HepG2 (cell line): ENCODE results near the gene IKZF3. TPM values are rescaled to one million over a fixed set of nuclear protein-coding genes. Genes with fewer than 3 reads are reported as not detected.

Experiments used
- ATF1 ChIP-seq: IDR thresholded peaks from 2 replicates; pipeline ENCODE4 v1.6.1; 2016; ENCODE audit warnings: mild to moderate bottlenecking, control low read depth
- DBP ChIP-seq: sonication (generic); formaldehyde crosslinking; IDR thresholded peaks from 2 replicates; pipeline ENCODE4 v1.4.0; 2020; ENCODE audit warnings: missing genetic modification reagents; ENCODE audit errors: not compliant biosample characterization
- DMAP1 ChIP-seq: IDR thresholded peaks from 2 replicates; pipeline ENCODE4 v1.6.1; 2016
- E2F1 ChIP-seq: sonication (generic); formaldehyde crosslinking; IDR thresholded peaks from 2 replicates; pipeline ENCODE4 v1.5.0; 2020; ENCODE audit warnings: missing genetic modification reagents
- HMG20A ChIP-seq: IDR thresholded peaks from 2 replicates; pipeline ENCODE4 v1.6.1; 2016; ENCODE audit warnings: borderline replicate concordance
- MED13 ChIP-seq: sonication (generic); formaldehyde crosslinking; IDR thresholded peaks from 2 replicates; pipeline ENCODE4 v1.5.0; 2020; ENCODE audit warnings: missing genetic modification reagents
- NFIC ChIP-seq: IDR thresholded peaks from 2 replicates; pipeline ENCODE4 v1.6.1; 2012; ENCODE audit warnings: mild to moderate bottlenecking, low read length, inconsistent platforms
- RARG ChIP-seq: sonication (generic); formaldehyde crosslinking; IDR thresholded peaks from 2 replicates; pipeline ENCODE4 v1.4.0; 2020; ENCODE audit warnings: low read depth, mild to moderate bottlenecking, missing genetic modification reagents
- RBM39 ChIP-seq: fragments of 200-400 bp; formaldehyde crosslinking; IDR thresholded peaks from one replicate; pipeline ENCODE4 v1.6.1; 2018; ENCODE audit warnings: antibody characterized with exemption, mild to moderate bottlenecking, low read depth, low read length; ENCODE audit not compliant: poor library complexity, severe bottlenecking
- RXRB ChIP-seq: IDR thresholded peaks from 2 replicates; pipeline ENCODE4 v1.6.1; 2016; ENCODE audit warnings: borderline replicate concordance, missing genetic modification reagents, missing compliant biosample characterization
- TAF1 ChIP-seq: sonication (generic); formaldehyde crosslinking; IDR thresholded peaks from 2 replicates; pipeline ENCODE4 v1.4.0; 2020; ENCODE audit warnings: missing genetic modification reagents
- TRIM22 ChIP-seq: fragments of 450-650 bp; IDR thresholded peaks from 2 replicates; pipeline ENCODE4 v1.6.1; 2017
- ZBTB39 ChIP-seq: sonication (generic); formaldehyde crosslinking; IDR thresholded peaks from 2 replicates; pipeline ENCODE4 v1.5.0; 2020; ENCODE audit warnings: missing genetic modification reagents
- ZFP1 ChIP-seq: IDR thresholded peaks from 2 replicates; pipeline ENCODE4 v1.6.1; 2016
- ZNF18 ChIP-seq: sonication (generic); formaldehyde crosslinking; IDR thresholded peaks from 2 replicates; pipeline ENCODE4 v1.8.0; 2022; ENCODE audit warnings: mild to moderate bottlenecking, missing genetic modification reagents; ENCODE audit not compliant: insufficient replicate concordance
- ZNF224 ChIP-seq: sonication (generic); formaldehyde crosslinking; IDR thresholded peaks from 2 replicates; pipeline ENCODE4 v1.5.0; 2020; ENCODE audit warnings: mild to moderate bottlenecking, missing genetic modification reagents
- ZNF260 ChIP-seq: sonication (generic); formaldehyde crosslinking; IDR thresholded peaks from 2 replicates; pipeline ENCODE4 v1.4.0; 2020; ENCODE audit warnings: missing genetic modification reagents, low read depth, mild to moderate bottlenecking, borderline replicate concordance
- ZNF292 ChIP-seq: sonication (generic); formaldehyde crosslinking; IDR thresholded peaks from 2 replicates; pipeline ENCODE4 v1.8.1; 2022; ENCODE audit warnings: mild to moderate bottlenecking, low read depth, missing genetic modification reagents, borderline replicate concordance
- ZNF549 ChIP-seq: sonication (generic); formaldehyde crosslinking; IDR thresholded peaks from 2 replicates; pipeline ENCODE4 v1.5.0; 2020; ENCODE audit warnings: missing genetic modification reagents
- ZNF577 ChIP-seq: sonication (generic); formaldehyde crosslinking; IDR thresholded peaks from 2 replicates; pipeline ENCODE4 v1.4.0; 2020; ENCODE audit warnings: mild to moderate bottlenecking, low read depth, missing genetic modification reagents, borderline replicate concordance
- ZNF597 ChIP-seq: sonication (generic); formaldehyde crosslinking; IDR thresholded peaks from 2 replicates; pipeline ENCODE4 v1.5.0; 2020; ENCODE audit warnings: missing genetic modification reagents
- ZNF644 ChIP-seq: IDR thresholded peaks from 2 replicates; pipeline ENCODE4 v1.6.1; 2016; ENCODE audit warnings: low read depth
- ZNF792 ChIP-seq: IDR thresholded peaks from 2 replicates; pipeline ENCODE4 v1.6.1; 2016
- polyA plus RNA-seq, 8 experiments: library from polyadenylated mRNA; depleted of rRNA in 3 of 8; stranded (reverse) in 7 of 8; unstranded in 1 of 8; fragments of >200 nt; fragmentation: Illumina TruSeq in 4 of 8; extraction: Trizol in 4 of 8; gene quantifications; 2 replicates each; pipeline versions ENCODE4 v1.2.1 to v1.2.3, GENCODE V29; 2011 to 2016; ENCODE audit warnings: low read depth in 4 of 8, missing spikeins in 1 of 8, mixed read lengths in 1 of 8; ENCODE audit not compliant: insufficient read depth in 1 of 8
- total RNA-seq, 5 experiments: library from RNA; depleted of rRNA; stranded (reverse); fragments of >200 nt; fragmentation: Illumina TruSeq; extraction: Trizol; gene quantifications; 2 replicates each; pipeline ENCODE4 v1.2.3, GENCODE V29; 2016; ENCODE audit warnings: low read depth in 1 of 5

The IKZF3 gene
- total and polyA plus RNA-seq, 2 of the 13 experiments (the other 11 are each of a cell fraction or from before 2014, with no cell fraction given), result not detected

GRCh38 chr17:39740357-39741111 is 123.6 kb downstream of the IKZF3 start (continued):
- TF ChIP-seq ZNF260 (CRISPR knock-in tag) (no peak), RXRB (CRISPR knock-in tag) (peak; percentile 89), NFIC (no peak), ZNF18 (CRISPR knock-in tag) (peak; percentile 69), E2F1 (CRISPR knock-in tag) (no peak), TAF1 (CRISPR knock-in tag) (peak; percentile 65; the same call in 1 of the 2 replicates), MED13 (no peak), ZFP1 (CRISPR knock-in tag) (no peak; the same call in 1 of the 2 replicates), ATF1 (no peak), TRIM22 (no peak), RARG (no peak), ZNF792 (CRISPR knock-in tag) (peak; percentile 68), ZNF549 (CRISPR knock-in tag) (no peak), ZNF224 (0 out of 2 replicates have a peak, but pooled peaks have one; percentile 29), DMAP1 (CRISPR knock-in tag) (peak; percentile 48; the same call in 1 of the 2 replicates), ZNF597 (CRISPR knock-in tag) (no peak), ZNF577 (CRISPR knock-in tag) (no peak), ZNF644 (CRISPR knock-in tag) (no peak), DBP (CRISPR knock-in tag) (no peak), ZNF292 (CRISPR knock-in tag) (no peak), ZBTB39 (CRISPR knock-in tag) (no peak), RBM39 (peak; percentile 17), HMG20A (peak; percentile 53; the same call in 1 of the 2 replicates)
